Spleen (tissue), 7 donors: ENCODE data around the gene IQSEC1.
A peak's percentile ranks its signal among the peaks of the same experiment; 100 is the strongest.

Experiments
- POLR2A ChIP-seq, 3 donors: fragments of 450-650 bp; IDR thresholded peaks; one replicate each; pipeline ENCODE4 v1.5.1; 2017; ENCODE audit warnings: antibody characterized with exemption in 3 of 3, mild to moderate bottlenecking in 1 of 3
- POLR2AphosphoS5 ChIP-seq, 3 donors: sonication (generic); formaldehyde crosslinking; IDR thresholded peaks; one replicate each; pipeline ENCODE4 v1.5.1; 2017; ENCODE audit warnings: antibody characterized with exemption in 3 of 3
- TF ChIP-seq, protein P1 (sequence below), 11 experiments: fragments of 200-600 bp in 7 of 11; fragments of 450-650 bp in 4 of 11; sonication (generic) in 4 of 11; IDR thresholded peaks in 8 of 11; conservative IDR thresholded peaks in 3 of 11; 1 replicate in 7 of 11; 2 replicates in 4 of 11; pipeline versions ENCODE4 v1.4.0 to v1.8.0; 2016 to 2021; ENCODE audit warnings: antibody characterized with exemption in 11 of 11, inconsistent platforms in 4 of 11, mild to moderate bottlenecking in 1 of 11
- donor health status: DM: no; HTN: no; CAD: no; lungs with moderate emphysema.
- donor health status: DM: no; HTN: no; CAD: no.
- donor health status: DM: no; HTN: no; CAD: no.

GRCh38 chr3:13022348-13023234 lies 50.6 kb downstream of the IQSEC1 start:
- TF ChIP-seq, protein P1, sequence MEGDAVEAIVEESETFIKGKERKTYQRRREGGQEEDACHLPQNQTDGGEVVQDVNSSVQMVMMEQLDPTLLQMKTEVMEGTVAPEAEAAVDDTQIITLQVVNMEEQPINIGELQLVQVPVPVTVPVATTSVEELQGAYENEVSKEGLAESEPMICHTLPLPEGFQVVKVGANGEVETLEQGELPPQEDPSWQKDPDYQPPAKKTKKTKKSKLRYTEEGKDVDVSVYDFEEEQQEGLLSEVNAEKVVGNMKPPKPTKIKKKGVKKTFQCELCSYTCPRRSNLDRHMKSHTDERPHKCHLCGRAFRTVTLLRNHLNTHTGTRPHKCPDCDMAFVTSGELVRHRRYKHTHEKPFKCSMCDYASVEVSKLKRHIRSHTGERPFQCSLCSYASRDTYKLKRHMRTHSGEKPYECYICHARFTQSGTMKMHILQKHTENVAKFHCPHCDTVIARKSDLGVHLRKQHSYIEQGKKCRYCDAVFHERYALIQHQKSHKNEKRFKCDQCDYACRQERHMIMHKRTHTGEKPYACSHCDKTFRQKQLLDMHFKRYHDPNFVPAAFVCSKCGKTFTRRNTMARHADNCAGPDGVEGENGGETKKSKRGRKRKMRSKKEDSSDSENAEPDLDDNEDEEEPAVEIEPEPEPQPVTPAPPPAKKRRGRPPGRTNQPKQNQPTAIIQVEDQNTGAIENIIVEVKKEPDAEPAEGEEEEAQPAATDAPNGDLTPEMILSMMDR (IDR thresholded peaks at IDR 0.05 in 8 of 11, conservative IDR thresholded peaks at IDR 0.05 in 3 of 11) = no peak
- no peak for TF ChIP-seq POLR2A (IDR thresholded peaks at IDR 0.05)
- TF ChIP-seq POLR2AphosphoS5 (IDR thresholded peaks at IDR 0.05) = peak; percentile 61 to 77 (median 71)
